GM19372 (cell line): ENCODE measurements around the gene TAF15.

Experiments used
- ATAC-seq: cut with Tn5 transposase; IDR thresholded peaks from one replicate; pipeline ENCODE4 v1.9.1; 2021; ENCODE audit warnings: mild to moderate bottlenecking, low read depth, moderate library complexity; ENCODE audit not compliant: unreplicated experiment

The TAF15 gene

GRCh38 chr17:35812456-35812855, 3.2 kb downstream of the TAF15 start:
- ATAC-seq = no peak

- ATAC-seq = no peak
These were observed 7.4 kb downstream of the TAF15 start for GRCh38 chr17:35816723-35817122.

GRCh38 chr17:35817196-35817595, 7.9 kb downstream of the TAF15 start:
- no peak for ATAC-seq

GRCh38 chr17:35819455-35819854, 10.2 kb downstream of the TAF15 start:
- ATAC-seq = no peak

GRCh38 chr17:35821308-35821707, 12.0 kb downstream of the TAF15 start:
- ATAC-seq = no peak

- ATAC-seq = no peak
These were observed 15.9 kb downstream of the TAF15 start for GRCh38 chr17:35825206-35825605.

GRCh38 chr17:35841101-35841500, 31.8 kb downstream of the TAF15 start:
- ATAC-seq = no peak

- ATAC-seq = no peak
These were observed 32.2 kb downstream of the TAF15 start for GRCh38 chr17:35841505-35841904.

GRCh38 chr17:35842239-35842638, 33.0 kb downstream of the TAF15 start:
- ATAC-seq = no peak

- ATAC-seq = no peak
These were observed 34.4 kb downstream of the TAF15 start for GRCh38 chr17:35843698-35844097.

- no peak for ATAC-seq
These were observed 35.3 kb downstream of the TAF15 start for GRCh38 chr17:35844547-35844946.

GRCh38 chr17:35846055-35846809, 36.9 kb downstream of the TAF15 start:
- ATAC-seq = no peak

- ATAC-seq = no peak
These were observed 37.7 kb downstream of the TAF15 start for GRCh38 chr17:35847006-35847405.

- ATAC-seq = no peak
These were observed 38.5 kb downstream of the TAF15 start for GRCh38 chr17:35847633-35848373.

GRCh38 chr17:35849469-35850348, 40.4 kb downstream of the TAF15 start:
- no peak for ATAC-seq

- ATAC-seq = no peak
These were observed 46.7 kb downstream of the TAF15 start for GRCh38 chr17:35855965-35856364.

GRCh38 chr17:35856603-35857002, 47.3 kb downstream of the TAF15 start:
- no peak for ATAC-seq

GRCh38 chr17:35864853-35865252, 55.6 kb downstream of the TAF15 start:
- no peak for ATAC-seq

- ATAC-seq = no peak
These were observed 56.4 kb downstream of the TAF15 start for GRCh38 chr17:35865412-35866340.

GRCh38 chr17:35866341-35866950, 57.2 kb downstream of the TAF15 start:
- no peak for ATAC-seq
